HepG2 (cell line): ENCODE results near the gene ZBTB14.

Experiments used
- EHMT2 ChIP-seq: fragments of 200-600 bp; sonication (generic); IDR thresholded peaks from 2 replicates; pipeline ENCODE4 v1.7.0; 2017; ENCODE audit warnings: antibody characterized with exemption, low read depth, low read length, borderline replicate concordance
- POLR2AphosphoS5 ChIP-seq: IDR thresholded peaks from 2 replicates; pipeline ENCODE4 v1.6.1; 2012; ENCODE audit warnings: low read depth, low read length

DNA sequence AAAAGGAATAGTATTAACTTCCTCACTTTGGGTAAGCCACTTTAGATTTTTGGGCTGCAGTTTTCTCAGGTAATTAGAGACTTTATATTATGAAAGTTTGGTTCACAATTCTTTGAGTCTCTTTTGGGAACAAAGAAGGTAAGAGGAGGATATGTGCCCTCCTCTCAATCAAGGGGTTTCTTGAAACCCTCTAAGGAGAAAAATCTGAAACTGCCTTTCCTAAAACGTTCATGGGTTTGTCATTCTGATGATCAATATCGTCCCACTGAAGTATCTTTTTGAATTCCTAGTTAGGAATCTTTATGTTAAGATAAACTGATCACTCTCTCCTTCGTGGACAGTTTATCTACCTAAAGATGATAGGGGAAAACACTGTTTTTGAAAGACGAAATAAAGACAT lies 56.1 kb downstream of the ZBTB14 start:
- TF ChIP-seq POLR2AphosphoS5 (no peak), EHMT2 (no peak)
